Measurements from ENCODE around the gene AMPH.
"Not testable (repeated sequence)": the region's sequence is repeated elsewhere in the genome, so short reads cannot be mapped to it uniquely, and the experiment has no call there.

The AMPH gene

GRCh38 chr7:38424750-38425463 lies 206.3 kb downstream of the AMPH start:
- no peak overlapping the region for H3K27ac ChIP-seq
- DNase-seq (ENCODE audit: low read depth, low spot score) = no peak

- no peak overlapping the region for H3K27ac ChIP-seq
These were observed 217.4 kb downstream of the AMPH start for GRCh38 chr7:38413784-38414183.

GRCh38 chr7:38411404-38411803 lies 219.8 kb downstream of the AMPH start:
- H3K27ac ChIP-seq = no peak overlapping the region
- DNase-seq (ENCODE audit: low read depth, low spot score) = no peak

More at GRCh38 chr7:38413784-38414183, 217.4 kb downstream of the AMPH start:
- no peak for DNase-seq (ENCODE audit: low read depth, low spot score)

GRCh38 chr7:38410056-38410455 lies 221.1 kb downstream of the AMPH start:
- H3K27ac ChIP-seq = no peak overlapping the region
- DNase-seq (ENCODE audit: low read depth, low spot score) = no peak

GRCh38 chr7:38409531-38409930 lies 221.6 kb downstream of the AMPH start:
- no peak for DNase-seq (ENCODE audit: low read depth, low spot score)
- H3K27ac ChIP-seq = no peak overlapping the region

GRCh38 chr7:38398725-38399321 lies 232.3 kb downstream of the AMPH start:
- no peak for DNase-seq (ENCODE audit: low read depth, low spot score)
- no peak overlapping the region for H3K27ac ChIP-seq

- no peak overlapping the region for H3K27ac ChIP-seq
- DNase-seq (ENCODE audit: low read depth, low spot score) = no peak
These were observed 234.3 kb downstream of the AMPH start for GRCh38 chr7:38396852-38397251.

GRCh38 chr7:38395921-38396552 lies 235.1 kb downstream of the AMPH start:
- not testable (repeated sequence) for DNase-seq (ENCODE audit: low read depth, low spot score); H3K27ac ChIP-seq

- H3K27ac ChIP-seq = no peak overlapping the region
- DNase-seq (ENCODE audit: low read depth, low spot score) = no peak
These were observed 236.5 kb downstream of the AMPH start for GRCh38 chr7:38394660-38395059.

- no peak for DNase-seq (ENCODE audit: low read depth, low spot score)
- H3K27ac ChIP-seq = no peak overlapping the region
These were observed 237.3 kb downstream of the AMPH start for GRCh38 chr7:38393874-38394273.

GRCh38 chr7:38391751-38392150 lies 239.4 kb downstream of the AMPH start:
- no peak overlapping the region for H3K27ac ChIP-seq

GRCh38 chr7:38385682-38386081 lies 245.5 kb downstream of the AMPH start:
- H3K27ac ChIP-seq = no peak overlapping the region

More at GRCh38 chr7:38391751-38392150, 239.4 kb downstream of the AMPH start:
- DNase-seq (ENCODE audit: low read depth, low spot score) = no peak

GRCh38 chr7:38383281-38383680 lies 247.9 kb downstream of the AMPH start:
- DNase-seq (ENCODE audit: low read depth, low spot score) = no peak
- H3K27ac ChIP-seq = no peak overlapping the region

More at GRCh38 chr7:38385682-38386081, 245.5 kb downstream of the AMPH start:
- DNase-seq (ENCODE audit: low read depth, low spot score) = no peak

- no peak overlapping the region for H3K27ac ChIP-seq
- no peak for DNase-seq (ENCODE audit: low read depth, low spot score)
These were observed 248.5 kb downstream of the AMPH start for GRCh38 chr7:38382684-38383083.

- DNase-seq (ENCODE audit: low read depth, low spot score) = no peak
These were observed 255.7 kb downstream of the AMPH start for GRCh38 chr7:38375453-38375852.

GRCh38 chr7:38374507-38374906 lies 256.7 kb downstream of the AMPH start:
- H3K27ac ChIP-seq = no peak overlapping the region
- DNase-seq (ENCODE audit: low read depth, low spot score) = no peak

More at GRCh38 chr7:38375453-38375852, 255.7 kb downstream of the AMPH start:
- H3K27ac ChIP-seq = no peak overlapping the region

GRCh38 chr7:38373155-38373554 lies 258.0 kb downstream of the AMPH start:
- no peak overlapping the region for H3K27ac ChIP-seq

GRCh38 chr7:38372290-38372689 lies 258.9 kb downstream of the AMPH start:
- no peak overlapping the region for H3K27ac ChIP-seq
- DNase-seq (ENCODE audit: low read depth, low spot score) = no peak

More at GRCh38 chr7:38373155-38373554, 258.0 kb downstream of the AMPH start:
- no peak for DNase-seq (ENCODE audit: low read depth, low spot score)

GRCh38 chr7:38369816-38370493 lies 261.2 kb downstream of the AMPH start:
- no peak overlapping the region for H3K27ac ChIP-seq
- no peak for DNase-seq (ENCODE audit: low read depth, low spot score)

- peak; percentile 27 for DNase-seq (ENCODE audit: low read depth, low spot score)
- H3K27ac ChIP-seq = no peak overlapping the region
These were observed 263.0 kb downstream of the AMPH start for GRCh38 chr7:38368191-38368605.
